T-helper 9 cell (primary cell): ENCODE data around the gene ETF1.
"Not testable (repeated sequence)": the region's sequence is repeated elsewhere in the genome, so short reads cannot be mapped to it uniquely, and the experiment has no call there.

Experiments
- DNase-seq: peaks from one replicate; pipeline ENCODE4 v3.0.0-alpha.2; 2020

The ETF1 gene

GRCh38 chr5:138489683-138490061 lies 53.4 kb downstream of the ETF1 start:
- DNase-seq = no peak

- no peak for DNase-seq
Observed at GRCh38 chr5:138488481-138488945, 54.5 kb downstream of the ETF1 start.

GRCh38 chr5:138482638-138483037 lies 60.4 kb downstream of the ETF1 start:
- no peak for DNase-seq

DNA sequence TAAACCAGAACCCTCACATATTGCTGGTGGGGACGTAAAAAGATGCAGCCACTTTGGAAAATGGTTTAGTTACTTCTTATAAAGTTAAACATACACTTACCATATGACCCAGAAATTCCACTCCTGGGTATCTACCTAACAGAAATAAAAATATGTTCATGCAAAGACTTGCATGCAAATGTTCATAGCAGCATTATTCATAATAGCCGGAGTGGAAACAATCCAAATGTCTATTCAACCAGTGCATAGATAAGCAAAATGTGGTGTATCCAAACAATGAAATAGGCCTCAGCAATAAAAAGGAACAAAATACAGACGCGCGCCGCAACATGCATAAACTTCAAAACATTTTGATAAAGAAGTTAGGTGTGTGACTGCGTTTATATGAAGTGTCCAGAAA lies 66.1 kb downstream of the ETF1 start:
- DNase-seq = no peak

DNA sequence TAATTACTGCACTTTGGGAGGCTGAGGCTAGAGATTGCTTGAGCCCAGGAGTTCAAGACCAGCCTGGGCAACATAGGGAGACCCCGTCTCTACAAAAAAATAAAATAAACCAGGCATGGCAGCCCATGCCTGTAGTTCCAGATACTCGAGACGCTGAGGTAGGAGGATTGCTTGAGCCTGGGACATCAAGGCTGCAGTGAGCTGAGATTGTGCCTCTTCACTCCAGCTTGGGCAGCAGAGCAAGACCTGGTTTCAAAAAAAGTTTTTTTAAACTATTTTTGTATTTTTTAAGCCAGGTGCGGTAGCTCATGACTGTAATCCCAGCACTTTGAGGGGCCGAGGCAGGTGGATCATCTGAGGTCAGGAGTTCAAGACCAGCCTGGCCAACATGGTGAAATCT lies 69.9 kb downstream of the ETF1 start:
- DNase-seq = not testable (repeated sequence)

GRCh38 chr5:138472353-138472752 lies 70.7 kb downstream of the ETF1 start:
- no peak for DNase-seq

- no peak for DNase-seq
Observed at GRCh38 chr5:138471052-138471361, 72.0 kb downstream of the ETF1 start.

GRCh38 chr5:138470322-138471051 lies 72.5 kb downstream of the ETF1 start:
- no peak for DNase-seq

DNA sequence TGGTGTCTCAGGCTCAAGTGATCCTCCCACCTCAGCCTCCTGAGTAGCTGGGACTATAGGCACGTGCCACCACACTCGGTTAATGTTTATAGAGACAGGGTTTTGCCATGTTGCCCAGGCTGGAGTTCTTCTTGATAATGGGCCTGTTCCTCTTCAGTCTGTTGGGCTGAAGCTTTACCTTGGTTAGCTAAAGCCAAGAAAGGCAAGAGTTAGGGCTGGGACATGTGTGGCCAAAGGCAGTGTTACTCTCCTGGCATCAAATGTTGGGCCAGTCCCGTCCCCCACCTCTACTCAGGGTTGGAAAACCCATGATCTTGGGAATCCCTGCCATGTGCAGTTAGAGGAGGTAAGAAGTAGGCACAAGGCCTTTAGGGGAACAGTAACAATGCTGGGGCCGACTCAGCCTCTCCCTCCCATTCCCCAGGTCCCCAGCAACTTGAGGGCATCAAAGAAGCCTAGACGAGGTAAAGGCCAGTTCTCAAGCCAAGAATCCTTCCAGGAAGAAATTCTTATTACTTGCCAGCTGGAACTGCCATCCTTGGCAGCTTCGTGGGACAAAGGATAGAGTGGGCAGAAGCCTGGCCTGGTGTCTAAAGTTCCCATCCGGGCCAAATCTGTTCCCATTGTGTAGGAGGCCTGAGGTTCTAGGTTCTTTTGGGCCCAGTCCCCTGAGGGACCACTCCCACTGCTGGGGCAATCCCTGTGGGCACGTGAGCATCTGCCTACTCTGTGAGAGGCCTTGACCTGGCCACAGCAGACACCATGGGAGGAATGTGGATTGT lies 73.3 kb downstream of the ETF1 start:
- DNase-seq = no peak

DNA sequence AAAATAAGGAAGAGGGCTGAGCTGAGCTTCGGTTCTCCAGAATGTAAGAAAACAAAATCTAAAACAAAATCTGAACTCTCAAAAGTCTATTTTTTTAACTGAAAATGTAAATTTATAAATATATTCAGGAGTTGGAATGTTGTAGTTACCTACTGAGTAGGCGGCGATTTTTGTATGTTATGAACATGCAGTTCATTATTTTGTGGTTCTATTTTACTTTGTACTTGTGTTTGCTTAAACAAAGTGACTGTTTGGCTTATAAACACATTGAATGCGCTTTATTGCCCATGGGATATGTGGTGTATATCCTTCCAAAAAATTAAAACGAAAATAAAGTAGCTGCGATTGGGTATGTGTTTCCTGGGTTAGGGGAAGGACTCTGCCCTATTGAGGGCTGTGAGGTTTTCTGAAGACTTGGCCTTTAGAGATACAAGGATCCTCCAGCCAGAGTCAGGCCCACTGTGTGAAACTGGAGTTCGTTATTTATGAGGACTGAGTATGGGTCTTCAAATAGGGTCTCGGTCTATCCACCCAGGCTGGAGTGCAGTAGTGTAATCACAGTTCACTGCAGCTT lies 74.0 kb downstream of the ETF1 start:
- no peak for DNase-seq

GRCh38 chr5:138468133-138468965 lies 74.7 kb downstream of the ETF1 start:
- no peak for DNase-seq

- no peak for DNase-seq
Observed at GRCh38 chr5:138467711-138468132, 75.3 kb downstream of the ETF1 start.

GRCh38 chr5:138466900-138467710 lies 75.9 kb downstream of the ETF1 start:
- DNase-seq = no peak

DNA sequence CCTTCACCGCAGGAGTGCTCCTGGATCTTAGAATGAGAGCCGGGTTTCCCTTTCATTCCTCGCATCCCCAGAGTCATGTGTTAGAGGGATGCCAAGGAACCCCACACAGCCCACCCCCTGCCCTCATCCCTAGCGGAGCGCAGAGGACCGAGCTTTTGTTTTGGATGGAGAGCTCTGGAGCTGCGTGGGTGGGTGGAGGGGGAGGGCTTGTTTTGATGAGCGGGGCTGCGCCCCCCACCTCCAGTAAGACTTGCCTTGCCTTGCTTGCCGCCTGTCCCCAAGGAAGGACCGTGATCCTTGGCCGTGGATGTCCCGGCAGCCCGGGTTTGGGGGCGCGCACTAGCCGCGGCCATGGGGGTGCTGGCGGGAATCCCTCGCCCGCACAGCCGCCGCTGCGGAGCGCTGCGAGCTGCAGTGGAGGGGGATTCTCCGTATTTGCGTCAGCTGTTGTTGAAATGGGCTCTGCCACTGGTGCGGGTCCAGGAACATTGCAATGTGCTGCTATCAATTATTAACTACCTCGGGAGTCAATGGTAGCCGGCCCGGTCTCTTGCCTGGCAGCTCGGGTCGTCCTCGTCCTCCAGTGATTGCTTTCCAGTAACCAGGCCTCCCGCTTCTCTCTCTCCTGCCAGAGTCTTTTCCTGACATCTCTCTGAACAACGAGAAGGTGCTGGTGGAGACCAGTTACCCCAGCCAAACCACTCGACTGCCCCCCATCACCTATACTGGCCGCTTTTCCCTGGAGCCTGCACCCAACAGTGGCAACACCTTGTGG lies 76.7 kb downstream of the ETF1 start:
- DNase-seq = no peak

DNA sequence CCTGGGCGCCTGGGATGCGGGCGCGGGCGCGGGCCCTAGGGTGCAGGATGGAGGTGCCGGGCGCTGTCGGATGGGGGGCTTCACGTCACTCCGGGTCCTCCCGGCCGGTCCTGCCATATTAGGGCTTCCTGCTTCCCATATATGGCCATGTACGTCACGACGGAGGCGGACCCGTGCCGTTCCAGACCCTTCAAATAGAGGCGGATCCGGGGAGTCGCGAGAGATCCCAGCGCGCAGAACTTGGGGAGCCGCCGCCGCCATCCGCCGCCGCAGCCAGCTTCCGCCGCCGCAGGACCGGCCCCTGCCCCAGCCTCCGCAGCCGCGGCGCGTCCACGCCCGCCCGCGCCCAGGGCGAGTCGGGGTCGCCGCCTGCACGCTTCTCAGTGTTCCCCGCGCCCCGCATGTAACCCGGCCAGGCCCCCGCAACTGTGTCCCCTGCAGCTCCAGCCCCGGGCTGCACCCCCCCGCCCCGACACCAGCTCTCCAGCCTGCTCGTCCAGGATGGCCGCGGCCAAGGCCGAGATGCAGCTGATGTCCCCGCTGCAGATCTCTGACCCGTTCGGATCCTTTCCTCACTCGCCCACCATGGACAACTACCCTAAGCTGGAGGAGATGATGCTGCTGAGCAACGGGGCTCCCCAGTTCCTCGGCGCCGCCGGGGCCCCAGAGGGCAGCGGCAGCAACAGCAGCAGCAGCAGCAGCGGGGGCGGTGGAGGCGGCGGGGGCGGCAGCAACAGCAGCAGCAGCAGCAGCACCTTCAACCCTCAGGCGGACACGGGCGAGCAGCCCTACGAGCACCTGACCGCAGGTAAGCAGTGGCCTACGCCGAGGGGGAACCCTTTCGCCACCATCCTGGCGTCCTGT lies 77.5 kb downstream of the ETF1 start, which contains the start of gene EGR1:
EGR1 (plus strand) TSS at position 219 of the 864 bp plus-strand sequence; CDS start at position 502, 283 bp downstream.
- peak; percentile 92 for DNase-seq

DNA sequence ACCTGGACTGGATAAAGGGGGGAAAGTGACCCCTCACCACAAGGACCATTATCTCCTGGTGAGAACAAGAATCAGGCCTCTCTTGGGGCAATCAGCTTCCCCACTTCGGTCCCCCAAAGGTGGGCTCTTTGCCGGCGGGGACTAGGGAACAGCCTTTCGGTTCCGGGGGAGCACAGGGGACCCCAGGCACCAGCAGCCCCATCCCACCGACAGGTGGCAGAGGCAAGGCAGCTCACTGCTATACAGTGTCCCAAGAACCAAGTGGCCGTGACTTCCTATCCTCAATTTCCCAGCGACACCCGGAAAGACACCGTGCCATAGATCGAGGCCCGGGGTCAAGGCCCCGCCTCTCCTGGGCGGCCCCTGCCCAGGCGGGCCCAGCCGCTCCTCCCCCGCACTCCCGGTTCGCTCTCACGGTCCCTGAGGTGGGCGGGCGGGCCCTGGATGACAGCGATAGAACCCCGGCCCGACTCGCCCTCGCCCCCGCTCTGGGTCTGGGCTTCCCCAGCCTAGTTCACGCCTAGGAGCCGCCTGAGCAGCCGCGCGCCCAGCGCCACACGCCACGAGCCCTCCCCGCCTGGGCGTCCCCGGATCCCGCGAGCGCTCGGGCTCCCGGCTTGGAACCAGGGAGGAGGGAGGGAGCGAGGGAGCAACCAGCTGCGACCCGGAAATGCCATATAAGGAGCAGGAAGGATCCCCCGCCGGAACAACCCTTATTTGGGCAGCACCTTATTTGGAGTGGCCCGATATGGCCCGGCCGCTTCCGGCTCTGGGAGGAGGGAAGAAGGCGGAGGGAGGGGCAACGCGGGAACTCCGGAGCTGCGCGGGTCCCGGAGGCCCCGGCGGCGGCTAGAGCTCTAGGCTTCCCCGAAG lies 78.4 kb downstream of the ETF1 start:
- DNase-seq = peak; percentile 90

DNA sequence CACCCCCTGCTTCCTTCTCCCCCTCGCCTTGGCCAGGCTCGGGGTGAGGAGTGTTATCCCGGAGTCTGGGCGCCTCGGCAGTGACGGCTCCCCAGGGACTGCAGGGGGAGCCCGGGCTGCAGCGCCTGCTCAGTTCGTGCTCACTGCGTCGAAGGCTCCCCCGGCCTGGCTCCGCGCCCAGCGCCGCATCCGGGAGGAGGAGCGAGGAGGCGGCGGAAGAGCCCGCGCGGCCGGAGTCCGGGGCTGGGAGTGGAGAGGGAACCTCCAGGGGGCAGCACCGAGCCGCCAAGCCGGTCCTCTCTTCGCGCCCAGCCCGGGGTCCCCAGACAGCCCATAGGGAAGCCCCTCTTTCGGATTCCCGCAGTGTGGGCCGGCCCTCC lies 79.0 kb downstream of the ETF1 start:
- peak; percentile 92 for DNase-seq

DNA sequence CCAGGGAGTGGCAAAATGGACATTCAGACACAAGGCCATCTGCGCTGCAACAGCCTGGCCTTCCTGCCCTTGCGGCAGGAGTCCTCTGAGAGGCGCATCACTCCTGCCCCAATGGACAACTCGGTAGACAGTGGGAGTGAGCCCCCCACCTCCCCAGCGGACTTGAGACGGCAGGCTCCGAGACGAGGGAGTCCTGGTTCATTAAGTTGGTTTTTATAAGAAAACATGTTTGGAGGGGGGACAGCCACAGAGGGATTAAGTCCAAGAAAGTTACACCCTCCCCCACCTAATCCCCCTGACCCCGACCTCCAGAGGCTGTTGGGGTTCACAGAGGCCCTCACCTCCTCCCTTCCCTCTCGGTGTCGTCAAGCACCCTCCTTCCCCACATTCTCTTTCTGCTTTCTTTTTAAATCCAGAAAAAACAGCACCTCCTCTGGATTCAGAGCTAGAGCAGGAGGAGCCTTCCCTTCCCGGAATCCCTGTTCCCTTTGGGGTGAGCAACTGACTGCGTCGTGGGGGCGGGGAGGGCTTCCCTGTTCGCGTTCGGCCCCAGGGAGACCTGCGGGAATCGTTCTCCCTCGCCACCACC lies 79.5 kb downstream of the ETF1 start:
- no peak for DNase-seq
